Uterus (tissue), 4 donors: ENCODE results near the gene DDX51. TPM values are rescaled to one million over a fixed set of nuclear protein-coding genes. Genes with fewer than 3 reads are reported as not detected.
"Not testable (repeated sequence)": the region's sequence is repeated elsewhere in the genome, so short reads cannot be mapped to it uniquely, and the experiment has no call there.

Experiments used
- DNase-seq, 2 donors: peaks; one replicate each; pipeline ENCODE4 v3.0.0-alpha.2; 2019 to 2020
- H3K27ac ChIP-seq, 2 donors: fragments of 200-600 bp; sonication (generic); 1 replicate in 1 of 2; 2 replicates in 1 of 2; pipeline ENCODE4 v1.5.1; 2016 to 2018
- H3K27me3 ChIP-seq, 2 donors: fragments of 200-600 bp; sonication (generic); one replicate each; pipeline ENCODE4 v1.5.1; 2018 to 2019; ENCODE audit warnings: control low read depth in 1 of 2
- H3K36me3 ChIP-seq, 2 donors: fragments of 200-600 bp; sonication (generic); one replicate each; pipeline ENCODE4 v1.5.1; 2019; ENCODE audit warnings: control low read depth in 1 of 2
- H3K4me1 ChIP-seq, 2 donors: fragments of 200-600 bp; sonication (generic); one replicate each; pipeline ENCODE4 v1.5.1; 2018 to 2019; ENCODE audit warnings: control low read depth in 1 of 2
- H3K4me3 ChIP-seq, 2 donors: fragments of 200-600 bp; sonication (generic); 1 replicate in 1 of 2; 2 replicates in 1 of 2; pipeline ENCODE4 v1.5.1; 2018 to 2019; ENCODE audit warnings: mild to moderate bottlenecking in 1 of 2
- H3K9me3 ChIP-seq, 2 donors: fragments of 200-600 bp; sonication (generic); one replicate each; pipeline ENCODE4 v1.5.1; 2019; ENCODE audit warnings: control low read depth in 1 of 2
- CTCF ChIP-seq, 4 experiments: fragments of 200-600 bp in 2 of 4; fragments of 450-650 bp in 2 of 4; sonication (generic) in 2 of 4; IDR thresholded peaks; one replicate each; pipeline ENCODE4 v1.5.1; 2016 to 2019; ENCODE audit warnings: antibody characterized with exemption in 4 of 4, mild to moderate bottlenecking in 2 of 4, moderate library complexity in 1 of 4
- POLR2A ChIP-seq, 2 donors: fragments of 450-650 bp; IDR thresholded peaks; one replicate each; pipeline ENCODE4 v1.6.1; 2016; ENCODE audit warnings: antibody characterized with exemption in 2 of 2, mild to moderate bottlenecking in 1 of 2, moderate library complexity in 1 of 2
- intact Hi-C: fragments of 100-400 bp; cut with DNase I; formaldehyde crosslinking; loops from one replicate; pipeline ENCODE4 v1.15.1; 2023; ENCODE audit warnings: low total_unique reads
- total RNA-seq, 4 donors: library from RNA; depleted of rRNA in 3 of 4; stranded (reverse); fragments of >200 nt in 3 of 4; gene quantifications; one replicate each; pipeline versions ENCODE4 v1.1.0 to v1.2.4, GENCODE V29; 2014 to 2023
- donor health status: DM: yes; HTN: yes; CAD: no.

Gene DDX51
- total RNA-seq, 4 donors from 2014 or later = 7.9 to 53.3 (median 16.6) TPM

- H3K4me3 ChIP-seq = no peak overlapping the region
- TF ChIP-seq CTCF (IDR thresholded peaks at IDR 0.05) (no peak), POLR2A (IDR thresholded peaks at IDR 0.05) (no peak)
- H3K36me3 ChIP-seq = no peaks in the 10 kb centered on the region
- DNase-seq = no peak
- no peak overlapping the region for H3K27ac ChIP-seq
- no peaks in the 10 kb centered on the region for H3K4me1 ChIP-seq
- H3K27me3 ChIP-seq = no peaks in the 10 kb centered on the region
- no peaks in the 10 kb centered on the region for H3K9me3 ChIP-seq
- intact Hi-C loops = no loop called here
These were observed 37.2 kb downstream of the DDX51 start for GRCh38 chr12:132106921-132107320.

- Histone ChIP-seq H3K27ac (no peak overlapping the region), H3K36me3 (no peaks in the 10 kb centered on the region), H3K4me1 (no peaks in the 10 kb centered on the region), H3K4me3 (no peak overlapping the region), H3K27me3 (no peaks in the 10 kb centered on the region), H3K9me3 (no peaks in the 10 kb centered on the region)
- no peak for TF ChIP-seq CTCF (IDR thresholded peaks at IDR 0.05)
- TF ChIP-seq POLR2A (IDR thresholded peaks at IDR 0.05) = no peak
- DNase-seq = no peak
- intact Hi-C loops = no loop called here
These were observed 38.7 kb downstream of the DDX51 start for GRCh38 chr12:132105467-132105866.

GRCh38 chr12:132103542-132104308 is 40.4 kb downstream of the DDX51 start:
- no peaks in the 10 kb centered on the region for H3K4me1 ChIP-seq
- H3K27me3 ChIP-seq = no peaks in the 10 kb centered on the region
- no peak overlapping the region for H3K27ac ChIP-seq
- TF ChIP-seq CTCF (IDR thresholded peaks at IDR 0.05) (no peak), POLR2A (IDR thresholded peaks at IDR 0.05) (no peak)
- no peaks in the 10 kb centered on the region for H3K9me3 ChIP-seq
- DNase-seq = no peak
- intact Hi-C loops = no loop called here
- no peaks in the 10 kb centered on the region for H3K36me3 ChIP-seq
- no peak overlapping the region for H3K4me3 ChIP-seq

- H3K27ac ChIP-seq, DNase-seq, intact Hi-C loops, H3K4me1 ChIP-seq, H3K9me3 ChIP-seq, H3K4me3 ChIP-seq, H3K36me3 ChIP-seq, H3K27me3 ChIP-seq: not testable (repeated sequence)
These were observed 41.0 kb downstream of the DDX51 start for GRCh38 chr12:132103072-132103471.

GRCh38 chr12:132102297-132102696 is 41.8 kb downstream of the DDX51 start:
- Histone ChIP-seq H3K27me3 (no peaks in the 10 kb centered on the region), H3K27ac (no peak overlapping the region), H3K4me1 (no peaks in the 10 kb centered on the region), H3K4me3 (no peak overlapping the region), H3K36me3 (no peaks in the 10 kb centered on the region), H3K9me3 (no peaks in the 10 kb centered on the region)
- intact Hi-C loops = no loop called here
- DNase-seq = no peak
- TF ChIP-seq POLR2A (IDR thresholded peaks at IDR 0.05) (no peak), CTCF (IDR thresholded peaks at IDR 0.05) (no peak)
